ENCODE results near the gene C7orf57.
"Not testable (repeated sequence)": the region's sequence is repeated elsewhere in the genome, so short reads cannot be mapped to it uniquely, and the experiment has no call there.

Gene C7orf57

GRCh38 chr7:48035301-48035966, at the start of gene C7orf57:
Gene C7orf57, plus strand, starts transcription at chr7:48035543. Its CDS starts 766 bp downstream, at chr7:48036309.
- FAIRE-seq = no peak

GRCh38 chr7:47988496-47989386, 46.6 kb upstream of the C7orf57 start:
- no peak for FAIRE-seq

GRCh38 chr7:47989607-47990400, 45.5 kb upstream of the C7orf57 start:
- not testable (repeated sequence) for FAIRE-seq

GRCh38 chr7:47990592-47990991, 44.8 kb upstream of the C7orf57 start:
- no peak for FAIRE-seq

GRCh38 chr7:47991270-47991669, 44.1 kb upstream of the C7orf57 start:
- no peak for FAIRE-seq

GRCh38 chr7:47991741-47992311, 43.5 kb upstream of the C7orf57 start:
- FAIRE-seq = no peak

GRCh38 chr7:47992446-47992845, 42.9 kb upstream of the C7orf57 start:
- no peak for FAIRE-seq

- FAIRE-seq = no peak
These were observed 35.9 kb upstream of the C7orf57 start for GRCh38 chr7:47999413-47999812.

- FAIRE-seq = not testable (repeated sequence)
These were observed 35.2 kb upstream of the C7orf57 start for GRCh38 chr7:48000164-48000563.

- FAIRE-seq = no peak
These were observed 31.3 kb upstream of the C7orf57 start for GRCh38 chr7:48004032-48004431.

- no peak for FAIRE-seq
These were observed 30.7 kb upstream of the C7orf57 start for GRCh38 chr7:48004638-48005037.

- FAIRE-seq = no peak
These were observed 28.5 kb upstream of the C7orf57 start for GRCh38 chr7:48006866-48007265.

GRCh38 chr7:48009257-48009656, 26.1 kb upstream of the C7orf57 start:
- FAIRE-seq = no peak

GRCh38 chr7:48009954-48010353, 25.4 kb upstream of the C7orf57 start:
- no peak for FAIRE-seq

GRCh38 chr7:48011323-48011722, 24.0 kb upstream of the C7orf57 start:
- FAIRE-seq = no peak

GRCh38 chr7:48011951-48012350, 23.4 kb upstream of the C7orf57 start:
- no peak for FAIRE-seq

- FAIRE-seq = no peak
These were observed 18.7 kb upstream of the C7orf57 start for GRCh38 chr7:48016641-48017040.

- no peak for FAIRE-seq
These were observed 17.7 kb upstream of the C7orf57 start for GRCh38 chr7:48017674-48018073.

GRCh38 chr7:48025624-48026023, 9.7 kb upstream of the C7orf57 start:
- no peak for FAIRE-seq

GRCh38 chr7:48028938-48029337, 6.4 kb upstream of the C7orf57 start, which contains the start of gene SUN3:
Gene SUN3, minus strand, starts transcription at chr7:48029107. Its CDS starts 169 bp downstream, at chr7:48028938.
- no peak for FAIRE-seq

GRCh38 chr7:48031111-48031510, 4.2 kb upstream of the C7orf57 start:
- FAIRE-seq = no peak

GRCh38 chr7:48033922-48034321, 1.4 kb upstream of the C7orf57 start:
- no peak for FAIRE-seq

Measured in colon (tissue), 2 donors.